NCI-H1092 (cell line): ENCODE results near the gene PRIMPOL.

ENCODE experiments used
- DNase-seq: peaks from one replicate; lab custom pipeline; 2025; lab: John Stamatoyannopoulos, UW

PRIMPOL gene

GRCh38 chr4:184668096-184668495 is 18.6 kb downstream of the PRIMPOL start:
- DNase-seq, result no peak

GRCh38 chr4:184668511-184669114 is 19.1 kb downstream of the PRIMPOL start:
- no peak for DNase-seq

GRCh38 chr4:184669251-184669650 is 19.7 kb downstream of the PRIMPOL start:
- DNase-seq, result no peak

GRCh38 chr4:184671101-184671500 is 21.6 kb downstream of the PRIMPOL start:
- no peak for DNase-seq

GRCh38 chr4:184672741-184673140 is 23.2 kb downstream of the PRIMPOL start:
- no peak for DNase-seq

GRCh38 chr4:184674011-184674410 is 24.5 kb downstream of the PRIMPOL start:
- no peak for DNase-seq

- DNase-seq, result no peak
These were observed 25.5 kb downstream of the PRIMPOL start for GRCh38 chr4:184675018-184675417.

- DNase-seq, result no peak
These were observed 26.4 kb downstream of the PRIMPOL start for GRCh38 chr4:184675821-184676492.

- no peak for DNase-seq
These were observed 31.2 kb downstream of the PRIMPOL start for GRCh38 chr4:184680698-184681097.

GRCh38 chr4:184681916-184682315 is 32.4 kb downstream of the PRIMPOL start:
- DNase-seq, result no peak

- no peak for DNase-seq
These were observed 35.1 kb downstream of the PRIMPOL start for GRCh38 chr4:184684491-184685189.

- no peak for DNase-seq
These were observed 38.5 kb downstream of the PRIMPOL start for GRCh38 chr4:184688005-184688404.

GRCh38 chr4:184688447-184688846 is 38.9 kb downstream of the PRIMPOL start:
- no peak for DNase-seq

- no peak for DNase-seq
These were observed 40.1 kb downstream of the PRIMPOL start for GRCh38 chr4:184689681-184690080.

GRCh38 chr4:184693056-184693455 is 43.5 kb downstream of the PRIMPOL start:
- DNase-seq, result no peak

GRCh38 chr4:184694412-184694956 is 44.9 kb downstream of the PRIMPOL start:
- no peak for DNase-seq

GRCh38 chr4:184695178-184695896 is 45.8 kb downstream of the PRIMPOL start:
- DNase-seq, result no peak

GRCh38 chr4:184697956-184698355 is 48.4 kb downstream of the PRIMPOL start:
- DNase-seq, result no peak

GRCh38 chr4:184699941-184700340 is 50.4 kb downstream of the PRIMPOL start:
- DNase-seq, result no peak

- no peak for DNase-seq
These were observed 52.6 kb downstream of the PRIMPOL start for GRCh38 chr4:184702114-184702513.

- DNase-seq, result no peak
These were observed 56.2 kb downstream of the PRIMPOL start for GRCh38 chr4:184705692-184706091.

- DNase-seq, result no peak
These were observed 56.9 kb downstream of the PRIMPOL start for GRCh38 chr4:184706453-184706852.
